B cell (primary cell): ENCODE measurements around the gene REM2. TPM values are rescaled to one million over a fixed set of nuclear protein-coding genes. Genes with fewer than 3 reads are reported as not detected.

ENCODE experiments used
- ATAC-seq: fragments of 200-7000 bp; cut with Tn5 transposase; one replicate; pipeline ENCODE4 v1.10.0; 2021; ENCODE audit warnings: low read depth, mild to moderate bottlenecking, moderate number of reproducible peaks, moderate library complexity
- CTCF ChIA-PET: fragments of 350-600 bp; sonication (Branson Sonifier 250); formaldehyde crosslinking; loops from one replicate; lab custom pipeline; 2021; ENCODE audit warnings: antibody characterized with exemption, inconsistent platforms; lab: Charles Lee
- POLR2A ChIA-PET: fragments of 350-600 bp; sonication (Branson Sonifier 250); formaldehyde crosslinking; loops from one replicate; lab custom pipeline; 2021; ENCODE audit warnings: antibody characterized with exemption; lab: Charles Lee
- DNase-seq: peaks from one replicate; pipeline ENCODE4 v3.0.0; 2013
- H2AFZ ChIP-seq: 2 replicates; pipeline ENCODE4 v1.6.1; 2012; ENCODE audit warnings: mild to moderate bottlenecking, low read depth, low read length; ENCODE audit not compliant: insufficient read depth, poor library complexity, severe bottlenecking
- H3K27ac ChIP-seq, 2 donors: 1 replicate in 1 of 2; 2 replicates in 1 of 2; pipeline ENCODE4 v1.5.1; 2012 to 2013; ENCODE audit warnings: low read length in 2 of 2, mild to moderate bottlenecking in 2 of 2, moderate library complexity in 1 of 2
- H3K27me3 ChIP-seq, 4 experiments: fragments of 200-600 bp in 1 of 4; sonication (generic) in 1 of 4; replicated peaks in 1 of 4; 1 replicate in 2 of 4; 2 replicates in 2 of 4; pipeline versions ENCODE4 v1.6.1 to v1.7.0; 2013 to 2016; ENCODE audit warnings: low read length in 3 of 4, mild to moderate bottlenecking in 2 of 4, mixed read lengths in 1 of 4, moderate library complexity in 1 of 4; ENCODE audit not compliant: insufficient read depth in 4 of 4, control insufficient read depth in 3 of 4; ENCODE audit errors: control extremely low read depth in 1 of 4
- H3K36me3 ChIP-seq, 2 experiments: replicated peaks in 1 of 2; 1 replicate in 1 of 2; 2 replicates in 1 of 2; pipeline versions ENCODE4 v1.6.1 to v1.7.1; 2013; ENCODE audit warnings: low read length in 1 of 2; ENCODE audit not compliant: insufficient read depth in 2 of 2, control insufficient read depth in 1 of 2; ENCODE audit errors: control extremely low read depth in 1 of 2, extremely low read depth in 1 of 2
- H3K4me1 ChIP-seq, 2 donors: fragments of 200-600 bp in 1 of 2; sonication (generic) in 1 of 2; 1 replicate in 1 of 2; 2 replicates in 1 of 2; pipeline versions ENCODE4 v1.5.1 to v1.6.1; 2013 to 2017; ENCODE audit warnings: low read length in 2 of 2; ENCODE audit not compliant: control insufficient read depth in 2 of 2, insufficient read depth in 2 of 2
- H3K4me2 ChIP-seq: replicated peaks from 2 replicates; pipeline ENCODE3; 2012; ENCODE audit warnings: mild to moderate bottlenecking, low read depth, low read length; ENCODE audit not compliant: poor library complexity, severe bottlenecking
- H3K4me3 ChIP-seq, 5 experiments: fragments of 200-600 bp in 1 of 5; sonication (generic) in 1 of 5; 1 replicate in 3 of 5; 2 replicates in 2 of 5; pipeline versions ENCODE4 v1.5.1 to v1.7.0; 2011 to 2016; ENCODE audit warnings: low read length in 4 of 5, mild to moderate bottlenecking in 4 of 5, low read depth in 2 of 5, control low read depth in 1 of 5, moderate library complexity in 1 of 5; ENCODE audit not compliant: insufficient read depth in 1 of 5; ENCODE audit errors: control extremely low read depth in 1 of 5, extremely low read depth in 1 of 5
- H3K79me2 ChIP-seq: fragments of 200-600 bp; sonication (generic); one replicate; pipeline ENCODE4 v1.6.0; 2016; ENCODE audit warnings: low read length; ENCODE audit not compliant: control insufficient read depth, insufficient read depth
- H3K9ac ChIP-seq: fragments of 200-600 bp; sonication (generic); 2 replicates; pipeline ENCODE4 v1.6.1; 2017; ENCODE audit warnings: mild to moderate bottlenecking, low read length, moderate library complexity
- H3K9me3 ChIP-seq, 3 donors: one replicate each; pipeline versions ENCODE4 v1.6.1 to v1.7.1; 2013; ENCODE audit warnings: low read length in 2 of 3; ENCODE audit not compliant: control insufficient read depth in 2 of 3, insufficient read depth in 1 of 3; ENCODE audit errors: control extremely low read depth in 1 of 3
- H4K20me1 ChIP-seq: 2 replicates; pipeline ENCODE4 v1.6.0; 2012; ENCODE audit warnings: mild to moderate bottlenecking, low read length; ENCODE audit not compliant: insufficient read depth, control insufficient read depth, poor library complexity, severe bottlenecking
- H3K27ac Mint-ChIP-seq: one replicate; pipeline ENCODE4 v1.8.0; 2021; ENCODE audit warnings: mixed read lengths
- H3K27me3 Mint-ChIP-seq: one replicate; pipeline ENCODE4 v1.8.0; 2021; ENCODE audit warnings: mixed read lengths
- H3K4me1 Mint-ChIP-seq: one replicate; pipeline ENCODE4 v1.8.0; 2021; ENCODE audit warnings: mixed read lengths
- H3K4me3 Mint-ChIP-seq: one replicate; pipeline ENCODE4 v1.8.0; 2021; ENCODE audit warnings: mixed read lengths
- H3K9me3 Mint-ChIP-seq: one replicate; pipeline ENCODE4 v1.8.0; 2022; ENCODE audit warnings: mixed read lengths; ENCODE audit not compliant: insufficient read depth
- EZH2 ChIP-seq: IDR thresholded peaks from 2 replicates; pipeline ENCODE4 v1.6.1; 2012; ENCODE audit warnings: borderline replicate concordance, low read depth, mild to moderate bottlenecking, moderate library complexity, low read length; ENCODE audit not compliant: insufficient read depth, poor library complexity, severe bottlenecking
- WGBS: methylation state at CpG from one replicate; pipeline ENCODE4 v1.1.5; 2013; ENCODE audit warnings: missing lambda C conversion rate; ENCODE audit not compliant: insufficient coverage; 5-methylcytosine and 5-hydroxymethylcytosine counted together
- intact Hi-C: fragments of 100-400 bp; cut with micrococcal nuclease; formaldehyde crosslinking; loops from one replicate; pipeline ENCODE4 v1.10.0; 2022
- polyA plus RNA-seq: library from polyadenylated mRNA; depleted of rRNA; stranded (reverse); fragments of >200 nt; gene quantifications from 2 replicates; pipeline ENCODE4 v1.2.3, GENCODE V29; 2012
- total RNA-seq, 2 donors: library from RNA; stranded (reverse); fragments of 120-200 nt in 1 of 2; gene quantifications; 1 replicate in 1 of 2; 2 replicates in 1 of 2; pipeline versions ENCODE4 v1.2.3 to v1.2.4, GENCODE V29; 2013 to 2022
- TF ChIP-seq, protein P1 (sequence below): fragments of 200-600 bp; IDR thresholded peaks from one replicate; pipeline ENCODE4 v1.8.0; 2022; ENCODE audit warnings: antibody characterized with exemption, mild to moderate bottlenecking

REM2 gene
- total and polyA plus RNA-seq, 2 donors (not counting 1 experiment from before 2014, with no cell fraction given): 5.6 to 12.9 TPM

GRCh38 chr14:22925513-22925912 is 42.5 kb downstream of the REM2 start:
- POLR2A ChIA-PET: no interaction called here

GRCh38 chr14:22926316-22926715 is 43.3 kb downstream of the REM2 start:
- H3K4me3 ChIP-seq: no peak overlapping the region
- ChIA-PET POLR2A (no interaction called here), CTCF (interaction anchor here (2.8 to 5.0 kb wide), 2 partner anchors 53 to 59 kb away, joined by 10 to 64 read pairs; partner anchors contain the start of gene AJUBA)
- ATAC-seq (no peak), DNase-seq (no peak)
- H3K9ac ChIP-seq: no peak overlapping the region
- H2AFZ ChIP-seq: no peak overlapping the region
- H3K79me2 ChIP-seq: peaks cover 3% of the 10 kb centered on the region
- H3K27me3 Mint-ChIP-seq: no peaks in the 10 kb centered on the region
- no peak for TF ChIP-seq EZH2
- TF ChIP-seq, protein P1, sequence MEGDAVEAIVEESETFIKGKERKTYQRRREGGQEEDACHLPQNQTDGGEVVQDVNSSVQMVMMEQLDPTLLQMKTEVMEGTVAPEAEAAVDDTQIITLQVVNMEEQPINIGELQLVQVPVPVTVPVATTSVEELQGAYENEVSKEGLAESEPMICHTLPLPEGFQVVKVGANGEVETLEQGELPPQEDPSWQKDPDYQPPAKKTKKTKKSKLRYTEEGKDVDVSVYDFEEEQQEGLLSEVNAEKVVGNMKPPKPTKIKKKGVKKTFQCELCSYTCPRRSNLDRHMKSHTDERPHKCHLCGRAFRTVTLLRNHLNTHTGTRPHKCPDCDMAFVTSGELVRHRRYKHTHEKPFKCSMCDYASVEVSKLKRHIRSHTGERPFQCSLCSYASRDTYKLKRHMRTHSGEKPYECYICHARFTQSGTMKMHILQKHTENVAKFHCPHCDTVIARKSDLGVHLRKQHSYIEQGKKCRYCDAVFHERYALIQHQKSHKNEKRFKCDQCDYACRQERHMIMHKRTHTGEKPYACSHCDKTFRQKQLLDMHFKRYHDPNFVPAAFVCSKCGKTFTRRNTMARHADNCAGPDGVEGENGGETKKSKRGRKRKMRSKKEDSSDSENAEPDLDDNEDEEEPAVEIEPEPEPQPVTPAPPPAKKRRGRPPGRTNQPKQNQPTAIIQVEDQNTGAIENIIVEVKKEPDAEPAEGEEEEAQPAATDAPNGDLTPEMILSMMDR: no peak
- H4K20me1 ChIP-seq: no peaks in the 10 kb centered on the region
- 95% methylated on average over 2 of the region's 4 CpGs for WGBS
- H3K27ac ChIP-seq: no peak overlapping the region
- H3K4me1 Mint-ChIP-seq: peaks cover 18% of the 10 kb centered on the region
- H3K4me2 ChIP-seq: no peak overlapping the region
- peak overlapping the region; percentile 12 for H3K4me3 Mint-ChIP-seq
- H3K27me3 ChIP-seq: no peaks in the 10 kb centered on the region
- H3K9me3 ChIP-seq: no peaks in the 10 kb centered on the region
- intact Hi-C loops: loop anchor here (5.0 kb wide), 1 partner anchor 376 kb away; the partner anchor contains the start of gene PPP1R3E
- no peak overlapping the region for H3K27ac Mint-ChIP-seq
- H3K36me3 ChIP-seq: peaks cover 9 to 32% of the 10 kb centered on the region in 2 experiments
- H3K9me3 Mint-ChIP-seq: no peaks in the 10 kb centered on the region
- peaks cover 13 to 23% of the 10 kb centered on the region in 2 donors for H3K4me1 ChIP-seq

More at GRCh38 chr14:22925513-22925912, 42.5 kb downstream of the REM2 start:
- Histone ChIP-seq H3K27me3 (no peaks in the 10 kb centered on the region), H3K27ac (no peak overlapping the region), H3K4me1 (peaks cover 13 to 18% of the 10 kb centered on the region in 2 donors), H2AFZ (no peak overlapping the region), H3K4me2 (no peak overlapping the region), H3K9me3 (no peaks in the 10 kb centered on the region), H3K4me3 (no peak overlapping the region), H4K20me1 (no peaks in the 10 kb centered on the region), H3K79me2 (peaks cover 3% of the 10 kb centered on the region), H3K36me3 (peaks cover 9 to 39% of the 10 kb centered on the region in 2 experiments), H3K9ac (no peak overlapping the region)
- 100% methylated on average over 6 of the region's 8 CpGs for WGBS
- Mint-ChIP-seq H3K27me3 (no peaks in the 10 kb centered on the region), H3K4me1 (peaks cover 18% of the 10 kb centered on the region), H3K9me3 (no peaks in the 10 kb centered on the region), H3K4me3 (no peak overlapping the region), H3K27ac (no peak overlapping the region)
- DNase-seq: no peak
- intact Hi-C loops: loop anchor here (5.0 kb wide), 1 partner anchor 377 kb away; the partner anchor contains the start of gene PPP1R3E
- CTCF ChIA-PET: interaction anchor here (1.4 to 2.8 kb wide), 2 partner anchors 53 to 132 kb away, joined by 4 to 10 read pairs; partner anchors contain the start of gene CDH24
- TF ChIP-seq, protein P1: no peak
- TF ChIP-seq EZH2: no peak
- no peak for ATAC-seq
